Adrenal gland (tissue), 19 donors: ENCODE results near the gene UNK. TPM values are rescaled to one million over a fixed set of nuclear protein-coding genes. Genes with fewer than 3 reads are reported as not detected.

Experiments used
- DNase-seq, 7 donors: peaks; one replicate each; pipeline ENCODE4 v3.0.0-alpha.2; 2019 to 2020
- H3K27ac ChIP-seq, 5 donors: fragments of 200-600 bp; sonication (generic) in 4 of 5; 1 replicate in 3 of 5; 2 replicates in 2 of 5; pipeline versions ENCODE4 v1.5.1 to v1.8.0; 2016 to 2020; ENCODE audit warnings: mild to moderate bottlenecking in 1 of 5
- H3K27me3 ChIP-seq: fragments of 200-600 bp; 2 replicates; pipeline ENCODE4 v1.8.0; 2021
- H3K36me3 ChIP-seq, 2 donors: fragments of 200-600 bp; replicated peaks in 1 of 2; 1 replicate in 1 of 2; 2 replicates in 1 of 2; pipeline versions ENCODE4 v1.5.1 to v1.8.0; 2018 to 2022
- H3K4me1 ChIP-seq, 2 donors: fragments of 200-600 bp; replicated peaks in 1 of 2; 1 replicate in 1 of 2; 2 replicates in 1 of 2; pipeline versions ENCODE4 v1.5.1 to v1.8.0; 2018 to 2021
- H3K4me3 ChIP-seq, 4 donors: fragments of 200-600 bp; sonication (generic) in 3 of 4; one replicate each; pipeline ENCODE4 v1.5.1; 2016 to 2018
- H3K9me3 ChIP-seq, 3 donors: fragments of 200-600 bp; sonication (generic) in 1 of 3; replicated peaks in 1 of 3; 1 replicate in 2 of 3; 2 replicates in 1 of 3; pipeline versions ENCODE4 v1.5.1 to v1.8.0; 2016 to 2021
- CTCF ChIP-seq, 6 experiments: fragments of 450-650 bp in 4 of 6; fragments of 200-600 bp in 2 of 6; sonication (generic) in 1 of 6; IDR thresholded peaks; 1 replicate in 5 of 6; 2 replicates in 1 of 6; pipeline versions ENCODE4 v1.5.1 to v1.8.0; 2016 to 2021; ENCODE audit warnings: antibody characterized with exemption in 6 of 6, mild to moderate bottlenecking in 2 of 6, moderate library complexity in 1 of 6
- POLR2A ChIP-seq, 2 donors: fragments of 450-650 bp; IDR thresholded peaks; one replicate each; pipeline ENCODE4 v1.6.1; 2017; ENCODE audit warnings: antibody characterized with exemption in 2 of 2, mild to moderate bottlenecking in 2 of 2, moderate library complexity in 1 of 2
- WGBS, 4 donors: extraction: QIAGEN DNeasy Blood & Tissue Kit in 2 of 4; methylation state at CpG; one replicate each; pipeline versions ENCODE4 v1.1.5 to v1.1.7; 2013 to 2017; 5-methylcytosine and 5-hydroxymethylcytosine counted together
- intact Hi-C, 2 donors: fragments of 100-400 bp; cut with DNase I; formaldehyde crosslinking; loops; one replicate each; pipeline versions ENCODE4 v1.14.1 to v1.15.0; 2022 to 2023
- long read RNA-seq, 10 donors: library from polyadenylated mRNA in 3 of 10; unstranded in 2 of 10; stranded (forward) in 1 of 10; transcript quantifications; one replicate each; pipeline ENCODE4 v2.0.0 and lab custom pipeline, GENCODE V29; 2021 to 2026
- polyA plus RNA-seq, 3 donors: library from polyadenylated mRNA; stranded (reverse); fragments of 200-250 nt in 2 of 3; fragments of 350-450 nt in 1 of 3; fragmentation: Illumina TruSeq in 1 of 3; extraction: RNeasy Lipid Tissue Mini Kit (QIAGEN cat#74804) in 1 of 3; gene quantifications; one replicate each; pipeline ENCODE4 v1.2.3, GENCODE V29; 2013 to 2014
- total RNA-seq, 9 donors: library from RNA; depleted of rRNA in 4 of 9; stranded (reverse); fragments of >200 nt in 4 of 9; fragments of 120-200 nt in 1 of 9; fragmentation: NEBNext Ultra II Directional in 1 of 9; extraction: Animal tissue kit (Norgen Biotek cat#: 25700) in 1 of 9; gene quantifications; one replicate each; pipeline versions ENCODE4 v1.1.0 to v1.2.4, GENCODE V29; 2013 to 2023
- donor health status: healthy with polysubstance abuse.
- donor health status: Bipolar disorder and iron deficiency.
- donor health status: DM: yes; HTN: yes; CAD: no.
- donor health status: DM: no; HTN: no; CAD: no.
- donor health status: DM: no; HTN: no; CAD: no.
- donor health status: DM: yes; HTN: yes; CAD: no.

The UNK gene
- 10 to 100 TPM; 15.1 to 35.5 (median 25.5) TPM for total RNA-seq
- polyA plus RNA-seq: 10 to 100 TPM; 13.6 to 45.9 (median 19.0) TPM
- long read RNA-seq, donor 1, transcript UNK-202 (4 exons, 1,312 nt): major isoform, 5 of 13 reads
- long read RNA-seq, donor 1, partial matches to known transcripts: 7 of 13 reads
- long read RNA-seq, donor 1, other reads (novel, unspliced or antisense): 0 of 13 reads
- long read RNA-seq, donor 2, partial matches to known transcripts: 80 of 135 reads
- long read RNA-seq, donor 2, other reads (novel, unspliced or antisense): 52 of 135 reads
- long read RNA-seq, donor 3, partial matches to known transcripts: 0 of 4 reads
- long read RNA-seq, donor 3, other reads (novel, unspliced or antisense): 0 of 4 reads
- long read RNA-seq, donor 4, partial matches to known transcripts: 2 of 2 reads
- long read RNA-seq, donor 4, other reads (novel, unspliced or antisense): 0 of 2 reads
- long read RNA-seq, donor 5, transcript UNK-205 (16 exons, 3,925 nt): major isoform, 9 of 20 reads
- long read RNA-seq, donor 5, partial matches to known transcripts: 4 of 20 reads
- long read RNA-seq, donor 5, other reads (novel, unspliced or antisense): 5 of 20 reads
- long read RNA-seq, donor 6, partial matches to known transcripts: 1 of 3 reads
- long read RNA-seq, donor 6, other reads (novel, unspliced or antisense): 1 of 3 reads
- long read RNA-seq, donor 7: 0 reads
- long read RNA-seq, donor 8, transcript UNK-202 (4 exons, 1,312 nt): major isoform, 5 of 12 reads
- long read RNA-seq, donor 8, partial matches to known transcripts: 6 of 12 reads
- long read RNA-seq, donor 8, other reads (novel, unspliced or antisense): 0 of 12 reads
- long read RNA-seq, donor 9, partial matches to known transcripts: 0 of 4 reads
- long read RNA-seq, donor 9, other reads (novel, unspliced or antisense): 0 of 4 reads
- long read RNA-seq, donor 10, partial matches to known transcripts: 0 of 4 reads
- long read RNA-seq, donor 10, other reads (novel, unspliced or antisense): 0 of 4 reads

- H3K27ac ChIP-seq: peak within 1 kb of the TSS; percentile 88 to 100 (median 98)
- H3K27me3 ChIP-seq: no peaks in the 10 kb centered on the region
- peak within 1 kb of the TSS; percentile 29 to 61 (median 52) for H3K4me3 ChIP-seq
- peak; percentile 63 to 84 for TF ChIP-seq POLR2A (IDR thresholded peaks at IDR 0.05)
- peak in 3 of 6 experiments; percentile 4 to 15 (median 11) for TF ChIP-seq CTCF (IDR thresholded peaks at IDR 0.05)
- DNase-seq: peak; percentile 97 to 100 (median 99)
- intact Hi-C loops: no loop called here
- H3K36me3 ChIP-seq: no peaks in the 10 kb centered on the region
- 0 to 2% (median 1%) methylated on average over 9 to 45 of the region's 45 CpGs for WGBS, 4 donors
- H3K9me3 ChIP-seq: no peaks in the 10 kb centered on the region
- H3K4me1 ChIP-seq: peaks cover 4 to 35% of the 10 kb centered on the region in 2 donors
These were observed at the start of gene UNK for GRCh38 chr17:75784473-75785015. UNK (plus strand) TSS chr17:75784806; CDS start chr17:75784881, 75 bp downstream.

GRCh38 chr17:75736173-75736835 lies 48.3 kb upstream of the UNK start:
- DNase-seq: no peak
- 77 to 89% (median 84%) methylated on average over 22 to 26 of the region's 26 CpGs for WGBS, 4 donors
- TF ChIP-seq CTCF (IDR thresholded peaks at IDR 0.05) (no peak), POLR2A (IDR thresholded peaks at IDR 0.05) (no peak)

GRCh38 chr17:75737133-75737962 lies 47.3 kb upstream of the UNK start:
- Histone ChIP-seq H3K27ac (no peak overlapping the region), H3K9me3 (no peaks in the 10 kb centered on the region), H3K36me3 (no peaks in the 10 kb centered on the region), H3K4me3 (no peak overlapping the region), H3K4me1 (no peaks in the 10 kb centered on the region), H3K27me3 (no peaks in the 10 kb centered on the region)
- no peak for DNase-seq
- intact Hi-C loops: loop anchor here in 1 of 2 donors (5.0 kb wide), 1 partner anchor 55 kb away; no protein-coding TSS in a partner anchor
- TF ChIP-seq CTCF (IDR thresholded peaks at IDR 0.05): no peak
- TF ChIP-seq POLR2A (IDR thresholded peaks at IDR 0.05): no peak
- 73 to 78% (median 75%) methylated on average over 12 to 20 of the region's 20 CpGs for WGBS, 4 donors

More at GRCh38 chr17:75736173-75736835, 48.3 kb upstream of the UNK start:
- intact Hi-C loops: loop anchor here in 1 of 2 donors (5.0 kb wide), 1 partner anchor 54 kb away; no protein-coding TSS in a partner anchor
- Histone ChIP-seq H3K36me3 (no peaks in the 10 kb centered on the region), H3K9me3 (no peaks in the 10 kb centered on the region), H3K4me1 (no peaks in the 10 kb centered on the region), H3K27ac (no peak overlapping the region), H3K4me3 (no peak overlapping the region), H3K27me3 (no peaks in the 10 kb centered on the region)
